GM19467 (cell line): ENCODE results near the gene C19orf38.

Experiments used
- ATAC-seq: cut with Tn5 transposase; IDR thresholded peaks from one replicate; pipeline ENCODE4 v1.9.1; 2021; ENCODE audit warnings: mild to moderate bottlenecking, moderate library complexity; ENCODE audit not compliant: unreplicated experiment

The C19orf38 gene, protein sequence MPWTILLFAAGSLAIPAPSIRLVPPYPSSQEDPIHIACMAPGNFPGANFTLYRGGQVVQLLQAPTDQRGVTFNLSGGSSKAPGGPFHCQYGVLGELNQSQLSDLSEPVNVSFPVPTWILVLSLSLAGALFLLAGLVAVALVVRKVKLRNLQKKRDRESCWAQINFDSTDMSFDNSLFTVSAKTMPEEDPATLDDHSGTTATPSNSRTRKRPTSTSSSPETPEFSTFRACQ

DNA sequence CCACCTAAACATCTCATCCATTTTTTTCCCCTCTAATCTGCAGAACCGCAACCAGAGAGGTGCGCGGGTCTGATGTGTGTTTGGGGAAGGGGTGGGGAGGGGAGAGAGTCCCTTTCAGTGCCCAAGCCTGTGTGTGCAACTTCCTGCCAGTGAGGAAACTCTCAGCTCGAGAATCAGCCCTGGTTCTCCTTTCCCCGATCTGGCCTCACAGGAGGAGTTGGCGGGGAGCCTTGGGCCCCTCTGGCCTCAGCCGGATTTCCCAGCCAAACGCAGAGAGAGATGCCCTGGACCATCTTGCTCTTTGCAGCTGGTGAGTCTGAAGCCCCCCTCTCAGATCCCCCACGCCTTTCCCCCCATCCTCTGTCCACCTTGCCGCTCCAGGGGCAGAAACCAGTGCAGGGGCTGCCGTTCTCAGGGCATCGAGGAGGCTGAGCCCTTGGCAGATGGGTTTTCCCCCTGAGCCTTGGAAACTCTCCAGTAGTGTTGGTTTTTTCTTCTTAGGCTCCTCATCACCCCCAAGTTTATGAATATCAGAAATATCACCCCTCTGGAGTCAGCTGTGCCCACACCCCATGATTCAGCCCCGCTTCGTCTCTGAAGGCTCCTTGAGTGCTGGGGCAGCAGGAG, at the start of gene C19orf38:
C19orf38 (plus strand) TSS at position 186 of the 627 bp plus-strand sequence; CDS start at position 280, 94 bp downstream.
- ATAC-seq, result no peak

DNA sequence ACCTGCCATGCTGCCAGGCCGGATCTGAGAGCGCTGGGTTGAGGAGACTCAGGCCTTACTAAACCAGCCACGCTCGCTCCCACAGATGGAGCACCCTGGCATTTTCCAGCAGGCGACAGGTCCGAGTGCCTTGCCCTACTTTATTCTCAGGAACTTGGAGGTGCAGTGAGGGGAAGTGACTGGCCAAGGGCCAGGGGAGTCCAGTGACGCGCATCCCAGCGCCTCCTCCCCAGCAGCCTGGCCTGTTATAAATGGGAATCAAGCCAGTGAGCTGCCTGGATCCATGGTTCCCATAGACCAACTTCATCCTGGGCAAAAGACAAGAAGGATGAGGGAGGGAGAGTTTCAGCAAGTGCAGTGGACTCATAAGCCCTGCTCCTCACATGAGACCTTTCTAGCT, 47.7 kb upstream of the C19orf38 start:
- ATAC-seq, result no peak

DNA sequence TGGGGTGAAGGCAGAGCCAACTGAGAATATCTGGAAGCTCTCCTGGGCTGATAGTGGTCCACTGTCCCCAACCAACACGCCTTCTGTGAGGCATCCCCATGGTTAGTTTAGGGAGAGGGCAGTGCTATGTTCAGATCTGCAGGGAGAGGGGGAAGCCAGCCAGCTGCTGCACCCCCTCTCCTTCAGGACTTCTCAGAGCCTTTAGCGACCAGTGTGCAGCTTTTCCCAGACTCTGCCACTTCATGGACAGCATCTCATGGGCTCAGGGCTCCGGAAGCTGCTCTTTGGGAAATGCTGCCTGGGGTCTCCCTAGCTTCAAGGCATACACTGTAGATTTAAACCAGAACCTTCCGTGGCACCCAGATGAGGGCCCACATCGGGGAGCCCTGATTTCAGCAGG, 45.7 kb upstream of the C19orf38 start:
- no peak for ATAC-seq

DNA sequence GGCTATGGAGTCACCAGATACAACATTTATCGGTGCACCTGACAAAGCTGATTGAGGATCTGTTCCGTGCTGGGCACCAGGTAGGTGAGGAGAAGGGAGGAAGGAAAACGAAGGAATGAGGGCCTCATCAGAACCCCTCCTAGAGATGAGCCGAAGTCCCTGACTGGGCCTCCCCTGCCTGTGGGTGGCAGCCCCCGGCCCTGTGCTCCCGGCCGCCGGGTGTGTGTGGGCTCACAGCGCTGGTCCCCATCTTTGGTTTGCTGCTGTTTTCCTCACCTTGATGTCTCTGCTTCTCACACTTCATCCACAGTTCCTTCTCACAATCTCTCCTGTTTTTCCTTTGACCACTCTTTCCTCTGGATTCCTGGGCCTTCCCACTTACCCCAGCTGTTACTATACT, 45.0 kb upstream of the C19orf38 start:
- ATAC-seq, result no peak

DNA sequence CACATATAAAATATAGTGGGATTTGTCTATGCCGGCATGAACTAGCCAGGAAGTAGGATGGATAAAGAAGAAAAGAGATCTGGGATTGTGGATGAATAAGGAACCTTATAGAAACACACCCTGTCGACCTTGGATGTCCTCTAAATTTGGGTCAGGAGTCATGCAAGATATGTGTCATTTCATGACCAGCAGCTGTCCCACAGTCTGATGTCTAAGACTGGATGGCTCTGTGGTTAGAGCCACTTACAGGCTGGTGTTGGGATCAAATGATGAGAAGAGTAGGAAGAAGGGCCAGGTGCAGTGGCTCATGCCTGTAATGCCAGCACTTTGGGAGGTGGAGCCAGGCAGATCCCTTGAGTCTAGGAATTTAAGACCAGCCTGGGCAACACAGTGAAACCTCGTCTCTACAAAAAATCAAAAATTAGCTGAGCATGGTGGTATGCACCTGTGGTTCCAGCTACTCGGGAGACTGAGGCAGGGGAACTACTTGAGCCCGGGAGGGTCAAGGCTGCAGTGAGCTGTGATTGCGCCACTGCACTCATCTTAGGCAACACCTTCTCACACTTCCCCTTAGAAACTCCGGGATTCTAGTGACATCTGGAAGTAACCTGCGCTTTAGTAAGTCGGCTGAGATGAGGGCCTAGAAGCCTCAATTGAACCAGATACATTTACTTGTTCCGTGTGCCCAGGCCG, 43.0 kb upstream of the C19orf38 start:
- no peak for ATAC-seq

DNA sequence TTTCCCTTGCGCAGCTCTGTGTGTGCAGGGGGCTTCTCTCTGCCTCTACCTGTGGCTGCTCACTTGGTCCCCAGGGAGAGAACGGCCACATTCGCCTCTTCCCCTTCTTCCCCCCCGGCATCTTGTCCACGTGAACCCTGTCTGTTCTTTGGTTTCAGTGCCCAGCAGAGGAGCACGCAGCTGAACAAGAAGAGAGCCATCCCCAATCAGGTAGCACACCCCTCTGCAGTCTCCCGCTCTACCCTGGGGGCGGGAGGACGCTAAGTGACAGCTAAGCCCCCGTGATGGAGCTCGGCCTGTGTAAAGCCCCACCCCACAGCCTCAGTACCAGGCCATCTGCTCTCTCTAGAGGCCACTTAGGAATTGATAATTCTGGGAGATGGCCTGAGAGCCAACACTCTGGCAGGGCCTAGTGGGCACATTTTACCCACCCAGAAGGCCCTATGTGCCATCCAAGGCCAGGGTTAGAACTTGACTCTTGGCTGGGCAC, 42.4 kb upstream of the C19orf38 start:
- ATAC-seq, result no peak

DNA sequence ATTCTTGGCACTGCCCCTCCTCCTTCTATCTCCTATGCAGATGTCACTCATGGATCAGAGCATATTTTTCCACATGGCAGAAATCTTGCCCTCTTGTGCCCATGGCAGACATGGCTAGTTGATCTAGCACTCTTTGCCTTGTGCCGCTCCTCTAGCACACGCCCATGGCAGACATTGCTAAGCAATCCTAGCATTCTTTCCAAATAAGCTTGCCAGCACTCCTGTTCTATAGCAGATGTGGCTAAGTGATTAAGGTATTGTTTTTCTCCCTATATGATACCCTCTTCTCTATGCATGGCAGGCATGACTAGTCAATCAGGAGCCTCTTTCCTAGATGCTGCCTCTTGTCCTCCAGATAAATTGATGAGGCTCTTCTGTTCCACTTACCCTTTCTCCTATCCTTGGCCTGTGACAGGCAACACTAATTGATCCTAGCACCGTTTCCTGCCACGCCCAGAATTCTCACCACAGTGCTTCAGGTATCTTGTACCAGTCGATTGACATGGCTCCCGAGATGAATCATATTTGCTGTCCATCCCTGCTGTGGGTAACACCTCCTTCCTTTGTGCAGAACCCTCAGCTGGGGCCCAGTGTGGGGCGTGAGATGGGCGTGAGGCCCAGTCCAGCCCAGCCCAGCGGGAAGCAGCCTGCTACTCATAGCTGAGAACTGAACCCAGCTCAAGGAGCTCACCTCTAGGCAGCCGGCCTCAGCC, 39.1 kb upstream of the C19orf38 start:
- no peak for ATAC-seq

DNA sequence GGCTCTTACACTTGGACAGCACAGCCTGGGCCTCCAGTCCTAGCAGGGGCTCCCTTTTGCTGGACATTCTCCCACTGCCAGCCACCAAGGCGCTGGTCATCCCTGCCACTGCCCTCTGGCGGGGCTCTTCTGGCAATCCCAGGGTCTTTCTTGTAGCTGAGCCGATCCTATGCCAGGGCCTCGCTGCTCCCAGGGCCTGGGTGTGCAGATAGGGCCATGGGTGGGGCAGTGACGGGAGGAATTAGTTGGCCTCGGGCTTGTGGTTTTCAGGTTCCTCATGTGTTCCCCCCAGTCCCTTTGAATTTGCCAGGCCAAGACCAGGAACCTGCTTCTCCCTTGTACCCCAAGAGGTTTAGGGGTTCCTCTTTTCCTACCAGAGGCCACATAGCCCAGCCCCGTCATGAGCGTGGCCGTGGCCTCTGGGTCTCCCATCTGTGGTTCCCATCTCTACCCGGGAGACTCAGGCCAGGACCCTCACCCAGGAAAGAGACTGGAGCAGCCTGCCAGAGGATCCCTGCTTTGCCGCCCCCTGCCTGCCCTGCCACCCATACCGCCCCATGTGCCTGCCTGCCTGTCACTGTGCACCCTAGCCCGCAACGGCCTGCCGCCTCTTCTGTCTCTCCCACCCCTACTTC, 38.4 kb upstream of the C19orf38 start:
- no peak for ATAC-seq

DNA sequence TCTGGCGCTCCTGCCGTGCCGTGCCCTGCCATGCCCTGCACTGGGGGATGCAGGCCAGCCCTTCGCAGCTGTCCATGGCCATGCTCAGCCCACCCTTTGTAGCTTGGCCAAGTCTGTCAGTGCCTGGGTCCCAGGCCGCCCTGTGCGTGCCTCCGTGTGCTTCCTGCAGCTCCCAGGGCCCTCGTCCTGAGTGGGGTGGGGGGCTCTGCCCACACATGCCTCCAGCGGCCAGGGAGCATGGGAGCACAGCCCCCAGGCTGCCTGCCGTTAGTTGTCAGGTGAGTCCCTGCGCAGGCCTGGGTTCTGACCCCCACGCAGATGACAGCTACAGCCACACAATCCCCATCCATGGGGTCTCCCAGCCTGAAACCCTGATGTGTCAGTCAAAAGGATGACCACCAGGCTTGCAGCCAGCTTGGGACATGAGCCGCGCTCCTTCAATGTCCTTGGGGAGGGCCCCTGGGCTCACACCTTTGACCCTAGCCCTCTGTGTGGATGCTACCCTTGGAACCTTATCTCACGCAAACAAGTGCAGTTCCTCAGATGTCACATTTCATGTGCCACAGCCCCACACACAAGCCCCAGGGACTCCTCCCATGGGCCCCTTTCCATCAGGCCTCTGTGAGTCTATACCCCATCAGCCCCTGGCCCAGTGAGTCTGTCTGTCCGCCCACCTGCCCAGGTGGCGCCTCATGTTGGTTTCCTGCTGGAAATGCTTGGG, 36.7 kb upstream of the C19orf38 start:
- ATAC-seq, result no peak

DNA sequence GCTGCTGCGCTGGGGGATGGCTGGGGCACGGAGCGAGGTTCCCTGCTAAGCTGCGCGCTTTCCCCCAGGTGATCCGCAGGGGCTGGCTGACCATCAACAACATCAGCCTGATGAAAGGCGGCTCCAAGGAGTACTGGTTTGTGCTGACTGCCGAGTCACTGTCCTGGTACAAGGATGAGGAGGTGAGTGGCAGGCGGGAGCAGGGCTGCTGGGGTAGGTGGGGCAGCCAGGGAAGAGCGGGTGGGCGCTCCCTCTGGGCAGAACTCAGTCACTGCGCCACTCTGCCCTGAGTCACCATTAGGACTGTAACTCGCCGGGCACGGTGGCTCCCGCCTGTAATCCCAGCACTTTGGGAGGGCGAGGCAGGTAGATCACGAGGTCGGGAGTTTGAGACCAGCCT, 36.0 kb upstream of the C19orf38 start:
- ATAC-seq, result no peak

DNA sequence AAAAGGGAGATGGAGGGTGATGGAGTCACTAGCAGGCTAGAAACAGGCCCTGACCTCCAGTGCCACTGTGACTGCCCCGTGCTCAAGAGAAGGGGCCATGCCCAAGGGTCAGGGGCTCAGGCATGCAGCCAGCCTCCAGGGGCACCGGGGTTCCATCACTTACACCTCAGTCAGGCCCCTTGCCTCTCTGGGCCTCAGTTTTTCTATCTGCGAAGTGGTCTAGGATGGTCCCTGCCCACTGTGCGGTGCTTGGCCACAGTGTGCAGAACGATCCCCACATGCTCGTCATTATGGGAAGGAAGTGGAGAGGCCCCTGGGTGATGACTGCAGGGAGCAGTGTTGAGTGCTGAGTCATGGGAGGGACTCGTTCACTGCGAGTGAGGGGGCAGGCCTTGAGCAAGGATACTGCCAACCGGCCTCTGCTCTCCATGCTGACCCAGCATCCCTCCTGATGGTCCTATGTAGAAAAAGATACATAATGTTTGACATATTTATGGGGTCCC, 35.3 kb upstream of the C19orf38 start:
- no peak for ATAC-seq

DNA sequence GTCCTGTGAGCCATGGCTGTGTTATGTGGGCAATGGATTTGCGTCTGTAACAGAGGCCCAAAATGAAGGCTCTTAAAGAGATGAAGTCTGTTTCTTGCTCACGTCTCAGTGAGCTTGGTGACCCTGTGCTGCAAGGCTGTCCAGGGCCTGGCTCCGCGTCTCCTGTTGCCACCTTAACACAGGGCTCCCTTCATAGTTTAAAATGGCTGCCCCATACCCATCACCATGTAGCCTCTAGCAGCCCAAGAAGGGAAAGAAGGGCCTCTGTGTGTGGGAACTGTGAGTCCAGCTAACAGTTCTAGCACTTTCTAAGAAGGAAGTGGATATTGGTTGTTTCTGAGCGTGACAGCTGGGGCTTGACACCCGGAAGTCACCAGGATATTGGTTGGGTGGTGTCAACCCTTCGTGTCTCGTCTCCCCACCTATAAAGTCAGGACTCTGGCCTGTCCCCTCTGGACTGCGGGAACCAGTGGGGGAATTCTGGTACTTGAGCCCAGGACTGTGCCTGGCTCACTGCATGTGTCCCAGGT, 33.1 kb upstream of the C19orf38 start:
- ATAC-seq, result no peak

DNA sequence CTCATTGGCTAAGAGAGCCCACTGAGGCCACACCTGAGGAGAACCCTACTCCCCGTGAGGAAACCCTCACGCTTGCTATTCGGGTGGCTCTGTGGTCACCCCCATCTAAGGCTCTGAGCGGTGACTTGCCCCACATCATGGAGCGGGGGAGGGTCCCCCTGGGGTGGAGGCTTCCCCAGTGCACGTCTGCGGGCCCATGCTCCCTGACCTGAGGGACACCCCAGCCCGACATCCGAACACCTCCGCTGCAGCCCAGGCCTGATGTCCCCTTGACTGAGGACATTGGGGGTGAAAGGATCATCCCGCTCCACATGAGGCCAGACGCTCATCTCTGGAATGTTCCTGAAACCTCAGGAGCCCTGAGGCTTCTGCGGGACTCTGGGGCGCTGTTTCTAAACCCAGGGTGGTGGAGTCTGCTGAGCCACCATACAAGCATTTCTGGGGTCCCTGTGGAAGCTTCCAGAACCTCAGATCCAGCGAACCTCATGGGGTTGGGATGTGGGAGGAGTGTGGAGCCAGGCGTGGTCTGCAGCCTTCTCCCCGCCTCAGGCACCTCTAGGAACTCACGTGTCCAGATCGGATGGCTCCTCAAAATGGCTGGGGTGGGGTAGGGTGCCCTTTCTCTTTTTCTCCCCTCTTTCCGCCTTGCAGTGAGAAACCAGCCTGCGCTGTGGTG, 32.1 kb upstream of the C19orf38 start:
- ATAC-seq, result no peak

DNA sequence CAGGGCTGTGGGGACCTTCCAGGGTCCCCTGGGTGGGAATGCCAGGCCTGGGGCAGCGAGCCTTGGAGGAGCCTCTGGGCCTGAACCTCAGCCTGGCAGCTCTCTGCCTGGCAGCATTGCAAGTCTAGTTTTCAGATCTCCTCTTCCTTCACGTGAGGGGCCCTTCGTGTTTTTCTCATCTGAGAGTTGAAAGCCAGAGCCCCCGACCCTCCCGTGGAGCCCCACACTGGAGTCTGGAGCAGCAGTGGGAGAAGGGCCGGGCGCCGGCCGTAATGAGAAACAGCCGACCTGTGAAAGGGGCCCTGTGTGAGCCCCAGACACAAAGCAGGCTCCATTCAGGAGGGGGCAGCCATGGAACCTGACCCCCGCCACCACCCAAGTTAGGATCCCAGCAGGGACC, 31.5 kb upstream of the C19orf38 start:
- ATAC-seq, result no peak

DNA sequence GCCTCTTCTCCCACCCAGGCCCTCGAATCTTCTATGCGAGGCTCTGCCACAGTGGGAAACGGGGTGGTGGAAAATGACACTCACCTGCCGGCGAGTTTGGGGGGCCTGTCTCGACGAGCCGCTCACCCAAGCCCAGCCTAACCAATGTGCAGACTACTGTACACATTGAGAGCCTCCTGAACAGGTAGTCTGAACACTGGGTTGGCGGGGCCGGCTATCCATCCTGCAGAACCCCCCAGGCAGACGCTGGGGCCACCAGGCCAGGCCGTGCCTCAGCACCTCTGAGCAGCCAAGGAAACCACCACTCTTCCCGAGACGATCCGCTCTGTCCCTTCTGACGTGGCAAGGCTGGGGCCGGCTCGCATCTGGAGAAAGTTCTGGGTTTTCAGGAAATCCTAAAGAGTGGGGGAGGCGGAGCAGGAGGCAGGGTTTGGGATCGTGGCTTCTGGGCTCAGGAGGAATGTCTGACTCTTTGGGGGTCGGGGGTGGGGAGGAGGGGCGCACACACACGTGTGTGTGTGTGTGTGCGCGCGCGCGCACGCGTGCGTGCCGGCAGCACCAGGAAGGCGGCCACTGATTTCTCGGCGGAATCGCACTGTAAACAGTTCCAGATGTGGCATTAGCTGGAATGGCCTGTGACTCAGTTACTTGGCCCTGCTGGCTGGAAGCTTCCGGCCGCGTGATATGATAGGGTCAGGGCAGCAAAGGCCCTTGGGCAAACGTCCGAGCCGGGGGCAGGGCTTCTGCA, 30.8 kb upstream of the C19orf38 start:
- ATAC-seq, result no peak

DNA sequence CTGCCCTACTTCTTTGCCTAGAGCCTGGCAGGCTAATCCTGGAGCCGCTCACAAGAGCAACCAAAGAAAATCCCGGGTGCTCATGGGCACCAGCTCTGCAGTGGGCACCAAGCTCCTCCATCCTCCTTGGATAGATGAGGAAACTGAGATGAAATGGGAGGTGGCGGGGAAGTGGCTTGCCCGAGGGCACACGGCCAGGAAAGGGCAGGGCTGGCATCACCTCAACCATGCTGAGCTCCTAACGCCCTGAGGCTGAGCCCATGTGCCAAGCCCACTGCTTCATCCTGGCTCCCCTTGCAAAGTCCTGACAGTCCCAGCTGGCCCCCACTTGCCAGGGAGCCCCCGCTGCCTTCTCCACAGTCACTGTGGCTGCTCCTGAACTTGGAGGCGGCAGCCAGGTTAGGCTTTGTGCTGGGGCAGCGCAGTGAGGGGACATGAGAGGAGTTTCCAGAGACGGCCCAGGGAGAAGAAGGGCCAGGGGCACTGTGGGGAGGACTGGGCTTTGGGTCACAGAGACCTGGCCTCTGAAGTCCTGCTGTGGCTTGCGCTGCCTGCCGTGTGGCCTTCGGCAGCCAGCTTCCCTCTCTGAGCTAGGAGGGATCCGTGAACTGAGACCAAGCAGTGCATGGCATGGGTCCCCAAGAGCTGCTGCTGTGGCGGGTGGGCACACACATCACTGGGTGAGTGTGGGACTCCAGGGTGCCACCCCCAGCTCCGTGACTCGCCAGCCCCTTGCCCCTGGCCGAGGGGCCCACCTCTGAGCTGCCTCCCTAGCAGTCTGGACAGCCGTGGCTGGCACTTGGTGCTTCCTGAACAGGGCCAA, 29.7 kb upstream of the C19orf38 start:
- ATAC-seq, result no peak

DNA sequence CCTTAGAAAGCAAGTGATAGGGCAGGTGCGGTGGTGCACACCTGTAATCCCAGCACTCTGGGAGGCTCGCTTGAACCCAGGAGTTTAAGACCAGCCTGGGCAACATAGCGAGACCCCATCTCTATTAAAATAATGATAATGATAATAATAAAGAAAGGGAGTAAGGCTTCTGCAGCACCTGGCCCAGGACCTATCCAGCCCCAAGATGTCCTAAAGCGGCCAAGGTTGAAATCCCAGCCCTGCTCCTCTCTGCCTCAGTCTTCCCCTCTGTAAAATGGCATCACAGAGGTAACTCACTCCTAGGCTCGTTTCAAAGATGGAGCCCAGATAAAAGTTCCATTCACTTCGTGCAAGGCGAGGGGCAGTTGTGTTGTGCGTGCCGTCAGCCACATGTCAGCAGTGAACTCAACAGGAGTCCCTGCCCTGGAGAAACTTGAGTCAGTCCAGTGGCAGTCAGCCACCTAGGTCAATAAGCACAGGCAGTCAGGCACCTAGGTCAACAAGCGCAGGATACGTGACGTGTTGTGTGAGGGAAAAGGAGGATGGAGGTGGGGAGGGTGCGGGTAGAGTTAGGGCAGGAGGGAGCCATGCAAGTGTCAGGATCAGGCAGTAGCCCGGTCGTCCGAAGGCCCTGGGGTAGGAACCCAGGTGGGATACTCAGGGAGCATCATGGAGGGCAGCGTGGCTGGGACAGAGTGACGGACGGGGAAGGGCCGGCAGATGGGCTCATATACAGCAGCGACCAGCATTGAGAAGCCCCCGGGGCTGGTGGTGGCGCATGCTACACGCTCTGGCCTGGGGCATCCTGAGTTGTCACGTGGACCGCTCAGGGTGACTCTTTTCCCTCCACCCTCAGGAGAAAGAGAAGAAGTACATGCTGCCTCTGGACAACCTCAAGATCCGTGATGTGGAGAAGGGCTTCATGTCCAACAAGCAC, 28.8 kb upstream of the C19orf38 start:
- ATAC-seq, result no peak
